PC-3 (cell line): Measurements from ENCODE around the gene HLA-DRB1. TPM values are rescaled to one million over a fixed set of nuclear protein-coding genes. Genes with fewer than 3 reads are reported as not detected.

Experiments
- ATAC-seq: fragments of 200-7000 bp; cut with Tn5 transposase; 2 replicates; pipeline ENCODE4 v1.9.1; 2020; ENCODE audit warnings: mild to moderate bottlenecking, moderate library complexity
- BruUV-seq: library from RNA; stranded (reverse); fragments of 400-500 nt; replicated peaks from 2 replicates; lab custom pipeline; 2021; lab: Mats Ljungman, UMichigan
- CTCF ChIA-PET: fragments of 300-600 bp; sonication (Branson Sonifier 250); formaldehyde crosslinking; loops from one replicate; lab custom pipeline; 2022; ENCODE audit warnings: antibody characterized with exemption; lab: Charles Lee
- POLR2A ChIA-PET: fragments of 300-600 bp; sonication (Branson Sonifier 250); formaldehyde crosslinking; loops from one replicate; lab custom pipeline; 2022; ENCODE audit warnings: antibody characterized with exemption; ENCODE audit not compliant: unreplicated experiment; lab: Charles Lee
- DNase-seq: peaks from one replicate; pipeline ENCODE4 v3.0.0-alpha.2; 2015
- H2AFZ ChIP-seq: fragments of 300-600 bp; sonication (generic); 2 replicates; pipeline ENCODE4 v1.6.0; 2016; ENCODE audit warnings: antibody characterized with exemption, low read length
- H3F3A ChIP-seq: fragments of 300-600 bp; sonication (generic); one replicate; pipeline ENCODE4 v1.6.0; 2017; ENCODE audit warnings: antibody characterized with exemption, low read length, control low read depth, mild to moderate bottlenecking; ENCODE audit not compliant: unreplicated experiment
- H3K27ac ChIP-seq: fragments of 300-600 bp; sonication (generic); 2 replicates; pipeline ENCODE4 v1.5.1; 2016; ENCODE audit warnings: mild to moderate bottlenecking, low read length
- H3K27me3 ChIP-seq: fragments of 300-600 bp; sonication (generic); 2 replicates; pipeline ENCODE4 v1.6.1; 2016; ENCODE audit warnings: low read length, mixed read lengths
- H3K36me3 ChIP-seq: fragments of 300-600 bp; sonication (generic); 2 replicates; pipeline ENCODE4 v1.6.1; 2016; ENCODE audit warnings: low read depth, mixed run types, low read length, mixed read lengths
- H3K4me1 ChIP-seq: fragments of 300-600 bp; sonication (generic); 2 replicates; pipeline ENCODE4 v1.5.1; 2016; ENCODE audit warnings: low read length; ENCODE audit not compliant: insufficient read depth
- H3K4me2 ChIP-seq: fragments of 300-600 bp; sonication (generic); 2 replicates; pipeline ENCODE4 v1.6.0; 2016; ENCODE audit warnings: low read length
- H3K4me3 ChIP-seq: fragments of 300-600 bp; sonication (generic); 2 replicates; pipeline ENCODE4 v1.5.1; 2016; ENCODE audit warnings: mild to moderate bottlenecking, low read length, mixed read lengths
- H3K79me2 ChIP-seq: fragments of 300-600 bp; sonication (generic); 2 replicates; pipeline ENCODE4 v1.6.1; 2017; ENCODE audit warnings: low read length, mixed read lengths
- H3K9ac ChIP-seq: fragments of 300-600 bp; sonication (generic); 2 replicates; pipeline ENCODE4 v1.6.0; 2016; ENCODE audit warnings: mild to moderate bottlenecking, low read length
- H3K9me2 ChIP-seq: fragments of 300-600 bp; sonication (generic); replicated peaks from 2 replicates; pipeline ENCODE4 v1.6.1; 2016; ENCODE audit warnings: mixed run types, low read length, mixed read lengths
- H3K9me3 ChIP-seq: fragments of 300-600 bp; sonication (generic); 2 replicates; pipeline ENCODE4 v1.6.1; 2016; ENCODE audit warnings: low read length, mixed read lengths
- H4K20me1 ChIP-seq: fragments of 300-600 bp; sonication (generic); 2 replicates; pipeline ENCODE4 v1.6.1; 2016; ENCODE audit warnings: low read length, mixed read lengths
- CTCF ChIP-seq: fragments of 300-600 bp; sonication (generic); conservative IDR thresholded peaks from 2 replicates; pipeline ENCODE4 v1.5.1; 2017; ENCODE audit warnings: antibody characterized with exemption, low read depth, mild to moderate bottlenecking, low read length
- EZH2 ChIP-seq: fragments of 300-600 bp; sonication (generic); IDR thresholded peaks from one replicate; pipeline ENCODE4 v1.6.1; 2017; ENCODE audit warnings: antibody characterized with exemption, mild to moderate bottlenecking, low read length; ENCODE audit not compliant: unreplicated experiment
- EZH2phosphoT487 ChIP-seq: fragments of 300-600 bp; sonication (generic); IDR thresholded peaks from 2 replicates; pipeline ENCODE4 v1.6.1; 2018; ENCODE audit warnings: mild to moderate bottlenecking, antibody characterized with exemption, low read length, borderline replicate concordance
- intact Hi-C: fragments of 100-400 bp; cut with micrococcal nuclease; formaldehyde crosslinking; loops from 2 replicates; pipeline ENCODE4 v1.9.0; 2023
- total RNA-seq: library from RNA; depleted of rRNA; stranded (reverse); fragments of >200 nt; gene quantifications from 2 replicates; pipeline ENCODE4 v1.2.3, GENCODE V29; 2014

The HLA-DRB1 gene
- total RNA-seq, 1 experiment from 2014 or later = not detected

- no TSS peak for BruUV-seq
- no peak overlapping the region for H3K9ac ChIP-seq
- ChIA-PET CTCF (no interaction called here), POLR2A (no interaction called here)
- no peak overlapping the region for H2AFZ ChIP-seq
- H3K4me2 ChIP-seq = no peak overlapping the region
- TF ChIP-seq EZH2 (no peak), CTCF (no peak), EZH2phosphoT487 (no peak)
- no peaks in the 10 kb centered on the region for H3K36me3 ChIP-seq
- H3F3A ChIP-seq = no peaks in the 10 kb centered on the region
- intact Hi-C loops = no loop called here
- no peak overlapping the region for H3K27ac ChIP-seq
- no peak for DNase-seq
- H4K20me1 ChIP-seq = no peaks in the 10 kb centered on the region
- ATAC-seq = no peak
- no peak overlapping the region for H3K4me3 ChIP-seq
- no peaks in the 10 kb centered on the region for H3K9me2 ChIP-seq
- no peaks in the 10 kb centered on the region for H3K4me1 ChIP-seq
- H3K9me3 ChIP-seq = no peaks in the 10 kb centered on the region
- H3K27me3 ChIP-seq = no peaks in the 10 kb centered on the region
- no peaks in the 10 kb centered on the region for H3K79me2 ChIP-seq
Measured at GRCh38 chr6:32566957-32567356, 22.7 kb downstream of the HLA-DRB1 start.

GRCh38 chr6:32565511-32565910 is 24.1 kb downstream of the HLA-DRB1 start:
- no peaks in the 10 kb centered on the region for H3K79me2 ChIP-seq
- H3K4me3 ChIP-seq = no peak overlapping the region
- intact Hi-C loops = no loop called here
- ChIA-PET CTCF (no interaction called here), POLR2A (no interaction called here)
- no peak overlapping the region for H3K4me2 ChIP-seq
- DNase-seq = no peak
- no peaks in the 10 kb centered on the region for H4K20me1 ChIP-seq
- no peaks in the 10 kb centered on the region for H3F3A ChIP-seq
- no peaks in the 10 kb centered on the region for H3K4me1 ChIP-seq
- no peak overlapping the region for H3K9ac ChIP-seq
- H3K27ac ChIP-seq = no peak overlapping the region
- no peaks in the 10 kb centered on the region for H3K27me3 ChIP-seq
- no peak overlapping the region for H2AFZ ChIP-seq
- no peaks in the 10 kb centered on the region for H3K36me3 ChIP-seq
- H3K9me3 ChIP-seq = no peaks in the 10 kb centered on the region
- H3K9me2 ChIP-seq = no peaks in the 10 kb centered on the region
- TF ChIP-seq EZH2 (no peak), EZH2phosphoT487 (no peak), CTCF (no peak)
- no peak for ATAC-seq
- BruUV-seq = no TSS peak

GRCh38 chr6:32562940-32563339 is 26.7 kb downstream of the HLA-DRB1 start:
- H2AFZ ChIP-seq = no peak overlapping the region
- intact Hi-C loops = no loop called here
- DNase-seq (no peak), ATAC-seq (no peak)
- H3K79me2 ChIP-seq = no peaks in the 10 kb centered on the region
- H3K27ac ChIP-seq = no peak overlapping the region
- no peaks in the 10 kb centered on the region for H3K27me3 ChIP-seq
- no TSS peak for BruUV-seq
- no peaks in the 10 kb centered on the region for H4K20me1 ChIP-seq
- H3K4me3 ChIP-seq = no peak overlapping the region
- no peaks in the 10 kb centered on the region for H3K9me3 ChIP-seq
- ChIA-PET POLR2A (no interaction called here), CTCF (no interaction called here)
- H3K4me1 ChIP-seq = no peaks in the 10 kb centered on the region
- H3K36me3 ChIP-seq = no peaks in the 10 kb centered on the region
- H3K9ac ChIP-seq = no peak overlapping the region
- H3F3A ChIP-seq = no peaks in the 10 kb centered on the region
- H3K9me2 ChIP-seq = no peaks in the 10 kb centered on the region
- no peak for TF ChIP-seq EZH2phosphoT487
- no peak for TF ChIP-seq CTCF
- no peak for TF ChIP-seq EZH2
- H3K4me2 ChIP-seq = no peak overlapping the region
